BLaER1 (cell line): ENCODE data around the gene WWOX.

Source experiments
- H3K27ac ChIP-seq: shearing (Covaris generic); formaldehyde crosslinking; 2 replicates; pipeline ENCODE4 v1.8.1; 2022
- H3K27me3 ChIP-seq: shearing (Covaris generic); formaldehyde crosslinking; 2 replicates; pipeline ENCODE4 v1.8.1; 2022
- H3K36me3 ChIP-seq: shearing (Covaris generic); formaldehyde crosslinking; 2 replicates; pipeline ENCODE4 v1.8.1; 2022
- H3K4me1 ChIP-seq: shearing (Covaris generic); formaldehyde crosslinking; 2 replicates; pipeline ENCODE4 v1.8.1; 2022
- H3K4me2 ChIP-seq: shearing (Covaris generic); formaldehyde crosslinking; 2 replicates; pipeline ENCODE4 v1.8.1; 2022
- H3K4me3 ChIP-seq: shearing (Covaris generic); formaldehyde crosslinking; 2 replicates; pipeline ENCODE4 v1.8.1; 2022
- H3K9ac ChIP-seq: shearing (Covaris generic); formaldehyde crosslinking; 2 replicates; pipeline ENCODE4 v1.8.1; 2022
- H3K9me3 ChIP-seq: shearing (Covaris generic); formaldehyde crosslinking; 2 replicates; pipeline ENCODE4 v1.8.1; 2022
- H4K20me1 ChIP-seq: shearing (Covaris generic); formaldehyde crosslinking; 2 replicates; pipeline ENCODE4 v1.8.1; 2022
- Cebpa-rat ChIP-seq: shearing (Covaris generic); IDR thresholded peaks from 2 replicates; pipeline ENCODE4 v1.8.1; 2022

WWOX gene

DNA sequence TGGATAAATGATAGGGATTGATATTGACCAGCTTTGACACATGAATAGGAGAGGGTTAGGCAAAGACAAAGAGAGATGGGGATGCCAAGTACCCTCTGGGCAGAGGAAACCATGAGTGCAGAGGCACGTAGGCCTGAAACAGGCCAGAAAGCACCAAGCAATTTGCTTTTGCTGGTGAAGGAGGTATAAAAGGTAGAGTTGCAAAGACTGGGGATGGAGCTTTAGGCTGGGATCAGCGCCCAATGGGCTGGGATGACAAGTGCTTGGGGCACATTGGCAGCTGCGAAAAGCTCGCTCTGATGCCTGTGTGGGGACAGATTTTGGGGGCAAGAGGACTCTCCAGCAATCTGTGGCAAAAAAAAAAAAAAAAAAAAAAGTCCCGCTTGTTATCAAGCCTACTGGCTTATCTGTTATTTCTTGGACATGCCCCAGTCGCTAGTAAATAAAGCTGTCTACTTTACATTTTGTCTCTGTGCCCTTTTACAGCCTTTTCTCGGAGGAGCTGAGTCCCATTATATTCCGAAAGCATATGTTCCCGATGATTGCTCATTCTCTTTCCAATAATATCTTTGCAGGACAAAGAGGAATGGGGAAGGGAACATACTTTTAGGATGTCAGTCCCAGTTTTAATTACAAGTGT lies 922.7 kb downstream of the WWOX start:
- H3K9ac ChIP-seq: no peak overlapping the region
- no peak for TF ChIP-seq Cebpa-rat
- H3K4me3 ChIP-seq: no peak overlapping the region
- H3K9me3 ChIP-seq: peaks cover 8% of the 10 kb centered on the region
- no peaks in the 10 kb centered on the region for H4K20me1 ChIP-seq
- H3K4me1 ChIP-seq: peaks cover 38% of the 10 kb centered on the region
- no peak overlapping the region for H3K4me2 ChIP-seq
- H3K27ac ChIP-seq: no peak overlapping the region
- no peaks in the 10 kb centered on the region for H3K27me3 ChIP-seq
- no peaks in the 10 kb centered on the region for H3K36me3 ChIP-seq

DNA sequence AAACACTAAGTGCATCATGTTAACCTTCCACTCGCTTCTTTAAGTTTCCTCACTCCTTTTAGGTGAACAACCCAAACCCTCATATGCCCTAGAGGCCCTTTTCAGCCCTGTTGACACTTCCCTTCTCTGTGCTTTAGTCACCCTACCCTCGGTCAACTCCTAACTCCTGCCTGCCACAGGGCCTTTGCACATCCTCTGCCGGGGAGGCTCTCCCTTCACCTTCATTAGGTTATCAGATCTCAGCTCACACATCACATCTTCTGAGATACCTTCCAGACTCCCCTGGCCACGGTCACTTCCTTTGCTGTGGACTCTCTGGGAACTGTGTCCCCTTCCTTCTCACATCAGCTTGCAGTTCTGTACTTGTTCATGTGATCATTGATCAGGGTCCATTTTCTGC lies 926.7 kb downstream of the WWOX start:
- no peak overlapping the region for H3K9ac ChIP-seq
- no peaks in the 10 kb centered on the region for H4K20me1 ChIP-seq
- H3K27ac ChIP-seq: no peak overlapping the region
- no peak for TF ChIP-seq Cebpa-rat
- no peak overlapping the region for H3K4me3 ChIP-seq
- no peaks in the 10 kb centered on the region for H3K36me3 ChIP-seq
- no peaks in the 10 kb centered on the region for H3K9me3 ChIP-seq
- no peak overlapping the region for H3K4me2 ChIP-seq
- no peaks in the 10 kb centered on the region for H3K4me1 ChIP-seq
- H3K27me3 ChIP-seq: no peaks in the 10 kb centered on the region

DNA sequence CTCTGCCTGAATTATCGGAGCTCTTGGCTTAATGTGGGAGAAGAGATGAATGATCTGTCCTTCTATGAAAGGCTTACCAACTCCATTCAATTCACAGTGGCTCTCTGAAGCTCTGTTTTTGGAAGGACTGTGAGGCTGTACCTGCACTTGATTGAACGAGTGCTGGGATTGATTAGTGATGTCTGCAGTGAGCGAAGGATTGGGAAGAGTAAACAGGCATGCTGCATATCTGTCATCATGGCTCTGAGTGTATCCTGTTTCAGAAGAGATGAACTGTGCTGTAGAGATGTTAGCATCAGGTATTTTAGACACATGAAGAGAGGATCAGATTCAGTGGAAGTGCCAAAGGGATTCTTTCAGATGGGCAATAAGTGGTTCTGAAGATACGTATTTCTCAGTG lies 937.1 kb downstream of the WWOX start:
- TF ChIP-seq Cebpa-rat: no peak
- Histone ChIP-seq H3K27me3 (no peaks in the 10 kb centered on the region), H3K4me2 (no peak overlapping the region), H3K9ac (no peak overlapping the region), H3K36me3 (no peaks in the 10 kb centered on the region), H3K27ac (no peak overlapping the region), H3K9me3 (no peaks in the 10 kb centered on the region), H3K4me1 (peaks cover 7% of the 10 kb centered on the region), H3K4me3 (no peak overlapping the region), H4K20me1 (no peaks in the 10 kb centered on the region)

DNA sequence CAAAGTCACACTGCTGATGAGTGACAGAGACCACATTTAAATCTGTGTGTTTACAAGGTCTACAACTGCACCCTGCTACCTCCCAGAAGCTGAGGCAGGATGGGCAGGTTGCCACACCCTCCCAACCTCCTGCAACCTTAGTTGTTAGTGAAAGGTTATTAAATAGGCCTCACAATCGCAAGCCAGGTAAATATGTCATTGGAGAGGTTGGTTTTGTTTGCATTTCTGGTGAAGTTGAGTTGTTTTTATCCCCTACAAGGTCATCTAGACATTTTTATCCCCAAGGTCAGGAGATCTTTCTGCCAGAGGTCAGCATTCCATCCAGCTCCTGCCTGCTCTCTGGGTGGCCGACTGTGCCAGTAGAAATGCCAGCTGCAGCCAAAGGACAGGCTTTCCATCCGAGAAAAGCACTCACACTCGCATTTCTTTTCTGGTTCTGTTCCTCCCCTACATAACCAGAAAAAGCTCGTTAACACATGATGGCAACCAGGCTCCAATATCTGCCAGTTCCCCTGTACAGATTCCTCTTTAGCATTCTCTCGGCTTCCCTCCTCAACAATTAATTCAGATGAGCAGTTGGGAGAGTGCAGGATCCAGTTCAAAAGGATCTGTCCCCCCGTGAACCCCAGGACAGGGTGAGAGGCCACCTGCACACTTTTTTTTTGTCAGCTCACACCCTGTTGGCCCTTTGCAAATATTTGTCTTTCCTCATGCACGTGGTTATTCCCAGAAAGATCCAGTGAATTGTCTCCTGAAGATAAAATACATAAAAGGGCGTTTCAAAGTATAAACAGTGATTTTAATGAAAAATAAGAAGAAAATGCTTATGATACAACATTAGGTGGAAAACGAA lies 938.3 kb downstream of the WWOX start:
- H3K4me1 ChIP-seq: peaks cover 7% of the 10 kb centered on the region
- H3K4me2 ChIP-seq: no peak overlapping the region

DNA sequence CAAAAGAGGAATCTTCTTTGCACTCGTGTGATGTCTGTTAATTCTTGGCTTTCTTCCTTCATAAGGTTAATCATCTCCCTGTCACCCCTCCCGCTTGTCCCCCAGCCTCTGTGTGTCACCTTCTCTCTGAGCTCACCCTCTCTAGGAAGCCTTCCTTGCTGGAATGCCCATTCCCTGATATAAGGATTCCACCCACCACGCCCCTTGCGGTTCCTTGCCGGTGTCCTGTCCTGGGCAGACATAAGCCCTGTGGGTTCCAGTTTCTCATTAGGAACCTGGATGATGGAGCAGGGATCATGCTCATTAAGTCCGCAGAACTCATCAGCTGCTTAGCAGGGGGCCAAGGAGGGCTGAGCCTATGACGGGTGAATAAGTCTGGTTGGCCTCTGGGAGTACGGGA lies 941.8 kb downstream of the WWOX start:
- Histone ChIP-seq H3K27ac (no peak overlapping the region), H3K27me3 (no peaks in the 10 kb centered on the region)

More for the DNA sequence above, 938.3 kb downstream of the WWOX start:
- TF ChIP-seq Cebpa-rat: no peak
- H3K27me3 ChIP-seq: no peaks in the 10 kb centered on the region
- no peaks in the 10 kb centered on the region for H3K9me3 ChIP-seq
- H3K36me3 ChIP-seq: no peaks in the 10 kb centered on the region
- H4K20me1 ChIP-seq: no peaks in the 10 kb centered on the region
- no peak overlapping the region for H3K27ac ChIP-seq
- H3K9ac ChIP-seq: no peak overlapping the region
- no peak overlapping the region for H3K4me3 ChIP-seq

DNA sequence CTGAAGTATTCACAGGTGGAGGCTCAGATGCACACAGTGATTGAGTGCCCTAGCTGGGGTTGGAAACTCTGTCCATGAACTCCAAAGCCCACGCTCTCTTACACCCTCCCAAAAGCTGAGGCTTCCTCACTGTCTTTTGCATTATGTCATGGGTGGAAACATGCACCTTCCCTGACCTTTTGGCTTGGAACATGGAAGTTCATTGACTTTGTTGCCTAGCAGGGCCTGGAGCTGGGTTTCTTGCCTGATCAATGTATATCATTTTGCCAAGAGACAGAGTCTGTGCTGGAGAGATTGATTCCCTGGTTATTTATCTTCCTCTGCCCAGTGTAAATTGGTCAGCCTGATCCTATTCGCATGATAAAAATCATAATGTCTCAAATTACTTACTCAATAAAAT lies 942.7 kb downstream of the WWOX start:
- Histone ChIP-seq H3K4me2 (no peak overlapping the region), H3K27ac (no peak overlapping the region), H3K9ac (no peak overlapping the region), H3K27me3 (no peaks in the 10 kb centered on the region), H4K20me1 (no peaks in the 10 kb centered on the region), H3K4me1 (peaks cover 7% of the 10 kb centered on the region), H3K9me3 (no peaks in the 10 kb centered on the region), H3K4me3 (no peak overlapping the region), H3K36me3 (no peaks in the 10 kb centered on the region)
- no peak for TF ChIP-seq Cebpa-rat

More for the DNA sequence above, 941.8 kb downstream of the WWOX start:
- Histone ChIP-seq H3K4me2 (no peak overlapping the region), H3K9ac (no peak overlapping the region), H3K4me1 (peaks cover 7% of the 10 kb centered on the region), H3K36me3 (no peaks in the 10 kb centered on the region), H4K20me1 (no peaks in the 10 kb centered on the region), H3K9me3 (no peaks in the 10 kb centered on the region), H3K4me3 (no peak overlapping the region)
- no peak for TF ChIP-seq Cebpa-rat

DNA sequence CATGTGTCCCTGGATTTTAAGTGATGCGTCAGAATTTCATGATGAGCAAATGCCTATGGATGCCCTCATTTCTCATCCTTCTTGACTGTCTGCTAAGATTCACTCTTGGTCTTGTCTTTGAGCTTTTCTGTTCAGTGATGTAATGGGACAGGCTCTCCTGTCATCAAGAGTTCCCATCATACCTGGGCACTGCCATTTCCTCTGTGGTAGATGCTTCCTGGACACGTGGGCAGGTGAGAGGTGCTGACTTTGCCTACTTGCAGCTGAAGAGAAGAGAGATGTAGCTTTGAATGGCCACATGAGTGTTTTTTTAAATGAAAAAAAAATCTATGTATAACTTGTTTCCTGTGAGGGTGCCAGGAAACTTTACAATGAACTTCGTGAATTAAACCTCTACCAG lies 943.4 kb downstream of the WWOX start:
- Histone ChIP-seq H3K36me3 (no peaks in the 10 kb centered on the region), H3K9ac (no peak overlapping the region), H3K4me1 (peaks cover 7% of the 10 kb centered on the region), H3K27ac (no peak overlapping the region), H3K27me3 (no peaks in the 10 kb centered on the region), H4K20me1 (no peaks in the 10 kb centered on the region), H3K4me3 (no peak overlapping the region), H3K9me3 (no peaks in the 10 kb centered on the region), H3K4me2 (no peak overlapping the region)
- no peak for TF ChIP-seq Cebpa-rat

DNA sequence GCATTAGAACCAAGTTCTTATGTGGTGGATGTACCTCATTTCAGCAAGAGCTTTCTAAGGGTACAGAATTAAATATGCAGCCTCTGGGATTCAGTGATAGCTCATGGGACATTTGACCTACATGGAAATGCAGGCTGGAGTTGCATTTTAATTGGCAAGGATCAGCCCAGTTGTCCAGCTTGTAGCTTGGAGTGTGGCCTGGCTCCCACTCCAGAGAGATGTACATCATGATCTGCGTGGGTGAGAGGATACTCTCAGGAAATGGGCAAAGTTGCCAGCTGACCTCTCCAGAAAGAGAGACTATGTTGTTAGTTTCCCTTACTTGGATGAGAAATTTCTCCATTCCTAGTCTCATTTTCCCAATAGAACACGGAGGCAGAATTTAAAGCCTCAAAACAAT lies 945.7 kb downstream of the WWOX start:
- H3K27me3 ChIP-seq: no peaks in the 10 kb centered on the region
- no peak overlapping the region for H3K4me2 ChIP-seq
- no peaks in the 10 kb centered on the region for H3K36me3 ChIP-seq
- no peaks in the 10 kb centered on the region for H4K20me1 ChIP-seq
- no peak overlapping the region for H3K9ac ChIP-seq
- no peak for TF ChIP-seq Cebpa-rat
- no peak overlapping the region for H3K27ac ChIP-seq
- H3K4me1 ChIP-seq: no peaks in the 10 kb centered on the region
- H3K4me3 ChIP-seq: no peak overlapping the region
- H3K9me3 ChIP-seq: no peaks in the 10 kb centered on the region

DNA sequence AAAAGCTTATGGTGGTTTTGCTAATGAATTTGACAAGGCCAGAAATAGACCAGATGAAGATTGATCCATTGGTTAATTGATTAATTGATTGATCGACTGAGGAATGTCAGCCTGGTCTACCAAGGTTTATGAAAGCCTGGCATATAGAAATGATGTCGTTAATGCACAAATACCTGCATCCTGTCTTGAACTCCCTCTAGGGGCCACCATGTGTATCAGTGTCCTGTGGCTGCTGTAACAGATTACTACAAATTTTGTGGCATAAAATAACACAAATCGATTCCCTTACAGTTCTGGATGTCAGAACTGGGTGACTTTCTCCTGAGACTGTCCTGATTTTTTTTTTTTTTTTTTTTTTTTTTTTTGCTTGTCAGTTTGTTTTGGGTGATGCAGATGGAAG lies 947.9 kb downstream of the WWOX start:
- no peak overlapping the region for H3K9ac ChIP-seq
- 0 out of 2 replicates have a peak, but pooled peaks cover 2% of the 10 kb centered on the region for H3K9me3 ChIP-seq
- H4K20me1 ChIP-seq: no peaks in the 10 kb centered on the region
- no peaks in the 10 kb centered on the region for H3K36me3 ChIP-seq
- H3K4me2 ChIP-seq: no peak overlapping the region
- H3K4me1 ChIP-seq: no peaks in the 10 kb centered on the region
- H3K4me3 ChIP-seq: no peak overlapping the region
- no peak overlapping the region for H3K27ac ChIP-seq
- no peak for TF ChIP-seq Cebpa-rat
- no peaks in the 10 kb centered on the region for H3K27me3 ChIP-seq

DNA sequence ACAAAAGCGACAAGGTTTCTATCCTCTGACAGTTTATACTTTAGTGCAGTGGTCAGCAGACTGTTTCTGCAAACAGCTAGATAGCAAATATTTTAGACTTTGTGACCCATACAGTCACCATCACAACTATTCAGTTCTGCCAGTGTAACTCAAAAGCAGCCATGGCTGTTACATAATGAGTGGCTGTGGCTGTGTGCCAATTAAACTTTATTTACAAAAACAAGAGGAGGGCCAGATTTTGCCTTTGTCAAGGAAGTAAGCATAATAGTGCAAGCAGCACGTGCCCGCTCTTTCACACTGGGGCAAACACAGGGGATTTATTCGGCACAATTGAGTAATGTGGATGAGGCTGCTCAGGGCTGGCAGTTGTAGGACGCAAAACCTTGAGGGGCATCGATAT lies 949.6 kb downstream of the WWOX start:
- Histone ChIP-seq H3K27ac (no peak overlapping the region), H4K20me1 (no peaks in the 10 kb centered on the region), H3K4me1 (no peaks in the 10 kb centered on the region), H3K9me3 (0 out of 2 replicates have a peak, but pooled peaks cover 4% of the 10 kb centered on the region), H3K36me3 (no peaks in the 10 kb centered on the region), H3K4me2 (no peak overlapping the region), H3K9ac (no peak overlapping the region), H3K4me3 (no peak overlapping the region), H3K27me3 (no peaks in the 10 kb centered on the region)
- no peak for TF ChIP-seq Cebpa-rat
